Nephron (organoid): ENCODE results near the gene C2CD3.

Source experiments
- H3K27ac Mint-ChIP-seq, 3 experiments: 2 replicates each; pipeline ENCODE4 v1.8.0; 2020; ENCODE audit warnings: mixed read lengths in 3 of 3, mild to moderate bottlenecking in 2 of 3, moderate library complexity in 1 of 3
- H3K27me3 Mint-ChIP-seq: 2 replicates; pipeline ENCODE4 v1.8.0; 2021; ENCODE audit warnings: low read depth, mild to moderate bottlenecking, moderate library complexity, mixed read lengths
- H3K36me3 Mint-ChIP-seq: 2 replicates; pipeline ENCODE4 v1.8.0; 2020; ENCODE audit warnings: low read depth, mixed read lengths
- H3K4me1 Mint-ChIP-seq: 2 replicates; pipeline ENCODE4 v1.8.0; 2020; ENCODE audit warnings: mixed read lengths
- H3K4me3 Mint-ChIP-seq, 3 experiments: 2 replicates each; pipeline ENCODE4 v1.8.0; 2020; ENCODE audit warnings: mild to moderate bottlenecking in 3 of 3, mixed read lengths in 3 of 3, moderate library complexity in 2 of 3
- H3K9me3 Mint-ChIP-seq: 2 replicates; pipeline ENCODE4 v1.8.0; 2020; ENCODE audit warnings: mixed read lengths
- TF ChIP-seq, protein P1 (sequence below), 3 experiments: fragments of 200-600 bp; sonication (generic); IDR thresholded peaks; one replicate each; pipeline ENCODE4 v1.5.0; 2021; ENCODE audit warnings: antibody characterized with exemption in 3 of 3; ENCODE audit not compliant: unreplicated experiment in 3 of 3

Gene C2CD3

GRCh38 chr11:74024261-74025029 is 146.4 kb downstream of the C2CD3 start:
- Mint-ChIP-seq H3K9me3 (no peaks in the 10 kb centered on the region), H3K27ac (no peak overlapping the region), H3K27me3 (no peaks in the 10 kb centered on the region), H3K4me1 (no peaks in the 10 kb centered on the region), H3K36me3 (peaks cover 25% of the 10 kb centered on the region), H3K4me3 (no peak overlapping the region)
- TF ChIP-seq, protein P1, sequence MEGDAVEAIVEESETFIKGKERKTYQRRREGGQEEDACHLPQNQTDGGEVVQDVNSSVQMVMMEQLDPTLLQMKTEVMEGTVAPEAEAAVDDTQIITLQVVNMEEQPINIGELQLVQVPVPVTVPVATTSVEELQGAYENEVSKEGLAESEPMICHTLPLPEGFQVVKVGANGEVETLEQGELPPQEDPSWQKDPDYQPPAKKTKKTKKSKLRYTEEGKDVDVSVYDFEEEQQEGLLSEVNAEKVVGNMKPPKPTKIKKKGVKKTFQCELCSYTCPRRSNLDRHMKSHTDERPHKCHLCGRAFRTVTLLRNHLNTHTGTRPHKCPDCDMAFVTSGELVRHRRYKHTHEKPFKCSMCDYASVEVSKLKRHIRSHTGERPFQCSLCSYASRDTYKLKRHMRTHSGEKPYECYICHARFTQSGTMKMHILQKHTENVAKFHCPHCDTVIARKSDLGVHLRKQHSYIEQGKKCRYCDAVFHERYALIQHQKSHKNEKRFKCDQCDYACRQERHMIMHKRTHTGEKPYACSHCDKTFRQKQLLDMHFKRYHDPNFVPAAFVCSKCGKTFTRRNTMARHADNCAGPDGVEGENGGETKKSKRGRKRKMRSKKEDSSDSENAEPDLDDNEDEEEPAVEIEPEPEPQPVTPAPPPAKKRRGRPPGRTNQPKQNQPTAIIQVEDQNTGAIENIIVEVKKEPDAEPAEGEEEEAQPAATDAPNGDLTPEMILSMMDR (IDR thresholded peaks at IDR 0.05; ENCODE audit: unreplicated experiment in 3 of 3) = no peak

DNA sequence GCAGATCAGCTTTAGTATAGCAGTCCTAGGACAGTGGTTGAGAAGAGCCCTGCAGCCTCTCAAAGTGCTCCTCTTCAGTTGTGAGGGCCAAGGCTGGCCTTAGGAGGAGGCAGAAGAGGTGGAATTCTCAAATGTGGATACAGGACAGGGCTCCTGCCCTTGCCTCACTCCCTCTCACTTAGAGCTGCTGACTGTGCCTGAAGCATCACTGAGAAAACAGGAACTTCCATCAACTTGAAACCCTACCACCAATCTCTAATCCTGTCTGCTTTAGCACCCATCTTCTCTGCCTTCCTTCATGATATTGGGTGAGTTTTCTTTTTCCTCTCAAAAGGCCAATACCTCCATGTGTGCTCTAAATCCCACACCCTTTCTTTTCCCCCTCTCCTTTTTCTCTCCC is 147.5 kb downstream of the C2CD3 start:
- H3K9me3 Mint-ChIP-seq = no peaks in the 10 kb centered on the region
- TF ChIP-seq, protein P1 (IDR thresholded peaks at IDR 0.05; ENCODE audit: unreplicated experiment in 3 of 3) = no peak
- no peaks in the 10 kb centered on the region for H3K4me1 Mint-ChIP-seq
- H3K27me3 Mint-ChIP-seq = no peaks in the 10 kb centered on the region
- H3K4me3 Mint-ChIP-seq = no peak overlapping the region
- no peak overlapping the region for H3K27ac Mint-ChIP-seq
- H3K36me3 Mint-ChIP-seq = peaks cover 17% of the 10 kb centered on the region

GRCh38 chr11:74022546-74022945 is 148.3 kb downstream of the C2CD3 start:
- Mint-ChIP-seq H3K27ac (no peak overlapping the region), H3K4me1 (no peaks in the 10 kb centered on the region), H3K9me3 (no peaks in the 10 kb centered on the region), H3K36me3 (peaks cover 15% of the 10 kb centered on the region), H3K27me3 (no peaks in the 10 kb centered on the region), H3K4me3 (no peak overlapping the region)
- TF ChIP-seq, protein P1 (IDR thresholded peaks at IDR 0.05; ENCODE audit: unreplicated experiment in 3 of 3) = no peak

DNA sequence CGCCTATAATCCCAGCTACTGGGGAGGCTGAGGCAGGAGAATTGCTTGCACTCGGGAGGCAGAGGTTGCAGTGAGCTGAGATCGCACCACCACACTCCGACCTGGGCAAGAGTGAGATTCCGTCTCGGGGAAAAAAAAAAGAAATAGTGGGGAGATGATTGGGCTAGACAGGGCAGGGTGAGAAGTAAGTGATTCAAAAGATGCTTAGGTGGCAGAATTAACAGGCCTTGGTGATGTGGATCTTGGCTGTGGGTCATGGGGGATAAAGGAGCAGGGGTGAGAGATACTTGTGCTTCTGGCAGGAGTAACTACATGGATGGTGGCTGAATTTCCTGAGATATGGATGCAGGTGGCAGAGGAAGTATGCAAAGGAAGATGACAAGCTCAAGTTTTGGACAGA is 148.8 kb downstream of the C2CD3 start:
- H3K27me3 Mint-ChIP-seq = no peaks in the 10 kb centered on the region
- TF ChIP-seq, protein P1 (IDR thresholded peaks at IDR 0.05; ENCODE audit: unreplicated experiment in 3 of 3) = no peak
- no peak overlapping the region for H3K27ac Mint-ChIP-seq
- H3K9me3 Mint-ChIP-seq = no peaks in the 10 kb centered on the region
- no peak overlapping the region for H3K4me3 Mint-ChIP-seq
- peaks cover 20% of the 10 kb centered on the region for H3K36me3 Mint-ChIP-seq
- H3K4me1 Mint-ChIP-seq = no peaks in the 10 kb centered on the region

DNA sequence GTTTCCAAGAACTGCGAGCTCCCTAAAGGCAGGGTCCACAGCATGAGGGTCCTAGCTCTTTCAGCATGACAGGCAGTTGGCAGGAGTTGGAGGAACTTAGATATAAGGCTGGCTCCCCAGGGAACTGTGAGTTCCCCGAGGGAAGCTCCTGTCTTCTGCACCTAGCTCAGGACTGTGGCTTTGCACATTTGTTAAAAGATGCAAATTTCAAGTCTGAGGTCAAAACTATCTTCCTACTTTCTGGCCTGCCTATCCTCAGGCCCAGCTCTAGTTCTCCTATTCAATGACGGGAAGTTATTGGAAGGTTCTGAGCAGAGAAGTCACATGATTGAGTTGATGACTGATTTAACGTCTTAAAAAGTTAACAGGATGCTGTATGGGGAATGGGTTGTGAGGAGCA is 150.3 kb downstream of the C2CD3 start:
- peaks cover 28% of the 10 kb centered on the region for H3K36me3 Mint-ChIP-seq
- H3K4me1 Mint-ChIP-seq = no peaks in the 10 kb centered on the region
- H3K27ac Mint-ChIP-seq = no peak overlapping the region
- H3K4me3 Mint-ChIP-seq = no peak overlapping the region
- TF ChIP-seq, protein P1 (IDR thresholded peaks at IDR 0.05; ENCODE audit: unreplicated experiment in 3 of 3) = no peak
- H3K27me3 Mint-ChIP-seq = no peaks in the 10 kb centered on the region
- H3K9me3 Mint-ChIP-seq = no peaks in the 10 kb centered on the region

- H3K27ac Mint-ChIP-seq = no peak overlapping the region
- peaks cover 29% of the 10 kb centered on the region for H3K36me3 Mint-ChIP-seq
- TF ChIP-seq, protein P1 (IDR thresholded peaks at IDR 0.05; ENCODE audit: unreplicated experiment in 3 of 3) = no peak
- no peaks in the 10 kb centered on the region for H3K27me3 Mint-ChIP-seq
- H3K4me3 Mint-ChIP-seq = no peak overlapping the region
- no peaks in the 10 kb centered on the region for H3K4me1 Mint-ChIP-seq
- H3K9me3 Mint-ChIP-seq = no peaks in the 10 kb centered on the region
Measured at GRCh38 chr11:74019860-74020259, 150.9 kb downstream of the C2CD3 start.
